Urinary bladder (tissue), 4 donors: Measurements from ENCODE around the gene MTMR12. TPM values are rescaled to one million over a fixed set of nuclear protein-coding genes. Genes with fewer than 3 reads are reported as not detected.
"Not testable (repeated sequence)": the region's sequence is repeated elsewhere in the genome, so short reads cannot be mapped to it uniquely, and the experiment has no call there.

Experiments used
- DNase-seq: peaks from one replicate; pipeline ENCODE4 v3.0.0-alpha.2; 2015; ENCODE audit errors: extremely low spot score
- H3K27ac ChIP-seq: one replicate; pipeline ENCODE4 v1.5.1; 2013; ENCODE audit warnings: low read depth, mild to moderate bottlenecking, moderate library complexity
- H3K36me3 ChIP-seq: one replicate; pipeline ENCODE4 v1.6.1; 2013; ENCODE audit warnings: mild to moderate bottlenecking, moderate library complexity; ENCODE audit not compliant: insufficient read depth
- H3K4me1 ChIP-seq: one replicate; pipeline ENCODE4 v1.6.1; 2013; ENCODE audit warnings: mild to moderate bottlenecking, moderate library complexity; ENCODE audit not compliant: insufficient read depth
- H3K4me3 ChIP-seq: one replicate; pipeline ENCODE4 v1.5.1; 2013; ENCODE audit warnings: low read depth, low read length
- WGBS: extraction: QIAGEN DNeasy Blood & Tissue Kit; methylation state at CpG from one replicate; pipeline ENCODE4 v1.1.7; 2013; 5-methylcytosine and 5-hydroxymethylcytosine counted together
- polyA plus RNA-seq: library from polyadenylated mRNA; stranded (reverse); fragments of 200-250 nt; gene quantifications from one replicate; pipeline ENCODE4 v1.2.3, GENCODE V29; 2013
- total RNA-seq: library from RNA; depleted of rRNA; stranded (reverse); fragments of >200 nt; gene quantifications from one replicate; pipeline ENCODE4 v1.2.3, GENCODE V29; 2014
- donor health status: healthy with polysubstance abuse.
- donor health status: healthy.

The MTMR12 gene
- total and polyA plus RNA-seq, 2 donors: 24.8 to 32.6 TPM

- DNase-seq: no peak
- no peak overlapping the region for H3K4me3 ChIP-seq
- 94% methylated on average over 1 of the region's 1 CpG for WGBS
- H3K36me3 ChIP-seq: no peaks in the 10 kb centered on the region
- no peaks in the 10 kb centered on the region for H3K4me1 ChIP-seq
- H3K27ac ChIP-seq: no peak overlapping the region
Observed at GRCh38 chr5:32332361-32332760, 19.6 kb upstream of the MTMR12 start.

- no peak for DNase-seq
- WGBS: 56% methylated on average over 3 of the region's 3 CpGs
- Histone ChIP-seq H3K36me3 (no peaks in the 10 kb centered on the region), H3K4me3 (no peak overlapping the region), H3K27ac (no peak overlapping the region), H3K4me1 (no peaks in the 10 kb centered on the region)
Observed at GRCh38 chr5:32331935-32332274, 19.2 kb upstream of the MTMR12 start.

GRCh38 chr5:32331217-32331934 lies 18.6 kb upstream of the MTMR12 start:
- no peaks in the 10 kb centered on the region for H3K36me3 ChIP-seq
- DNase-seq: no peak
- WGBS: 50% methylated on average over 11 of the region's 11 CpGs
- no peaks in the 10 kb centered on the region for H3K4me1 ChIP-seq
- H3K27ac ChIP-seq: no peak overlapping the region
- H3K4me3 ChIP-seq: no peak overlapping the region

GRCh38 chr5:32330126-32330971 lies 17.6 kb upstream of the MTMR12 start:
- Histone ChIP-seq H3K4me3 (no peak overlapping the region), H3K4me1 (no peaks in the 10 kb centered on the region), H3K27ac (no peak overlapping the region), H3K36me3 (no peaks in the 10 kb centered on the region)
- DNase-seq: no peak
- WGBS: 81% methylated on average over 11 of the region's 11 CpGs

- H3K36me3 ChIP-seq: no peaks in the 10 kb centered on the region
- DNase-seq: no peak
- no peaks in the 10 kb centered on the region for H3K4me1 ChIP-seq
- no peak overlapping the region for H3K27ac ChIP-seq
- WGBS: 45% methylated on average over 10 of the region's 10 CpGs
- H3K4me3 ChIP-seq: no peak overlapping the region
Observed at GRCh38 chr5:32329395-32329834, 16.7 kb upstream of the MTMR12 start.

- WGBS: 88% methylated on average over 3 of the region's 3 CpGs
- Histone ChIP-seq H3K4me3 (no peak overlapping the region), H3K27ac (no peak overlapping the region), H3K4me1 (no peaks in the 10 kb centered on the region), H3K36me3 (no peaks in the 10 kb centered on the region)
- no peak for DNase-seq
Observed at GRCh38 chr5:32326216-32326772, 13.6 kb upstream of the MTMR12 start.

- WGBS: 92% methylated on average over 4 of the region's 4 CpGs
- Histone ChIP-seq H3K4me1 (no peaks in the 10 kb centered on the region), H3K36me3 (no peaks in the 10 kb centered on the region), H3K27ac (no peak overlapping the region), H3K4me3 (no peak overlapping the region)
- DNase-seq: no peak
Observed at GRCh38 chr5:32325616-32326015, 12.9 kb upstream of the MTMR12 start.

GRCh38 chr5:32325062-32325461 lies 12.3 kb upstream of the MTMR12 start:
- Histone ChIP-seq H3K36me3 (no peaks in the 10 kb centered on the region), H3K4me3 (no peak overlapping the region), H3K4me1 (no peaks in the 10 kb centered on the region), H3K27ac (no peak overlapping the region)
- WGBS: 59% methylated on average over 3 of the region's 3 CpGs
- no peak for DNase-seq

GRCh38 chr5:32323741-32324140 lies 11.0 kb upstream of the MTMR12 start:
- H3K4me1 ChIP-seq: no peaks in the 10 kb centered on the region
- no peaks in the 10 kb centered on the region for H3K36me3 ChIP-seq
- H3K4me3 ChIP-seq: no peak overlapping the region
- no peak for DNase-seq
- WGBS: 78% methylated on average over 8 of the region's 8 CpGs
- H3K27ac ChIP-seq: no peak overlapping the region

GRCh38 chr5:32322882-32323281 lies 10.1 kb upstream of the MTMR12 start:
- no peaks in the 10 kb centered on the region for H3K4me1 ChIP-seq
- 94% methylated on average over 12 of the region's 12 CpGs for WGBS
- H3K27ac ChIP-seq: no peak overlapping the region
- no peaks in the 10 kb centered on the region for H3K36me3 ChIP-seq
- no peak overlapping the region for H3K4me3 ChIP-seq
- DNase-seq: no peak

- not testable (repeated sequence) for H3K27ac ChIP-seq, H3K4me3 ChIP-seq, H3K4me1 ChIP-seq, DNase-seq, H3K36me3 ChIP-seq
- 88% methylated on average over 2 of the region's 2 CpGs for WGBS
Observed at GRCh38 chr5:32321787-32322186, 9.0 kb upstream of the MTMR12 start.

- H3K36me3 ChIP-seq: no peaks in the 10 kb centered on the region
- WGBS: 86% methylated on average over 10 of the region's 10 CpGs
- no peak overlapping the region for H3K27ac ChIP-seq
- H3K4me3 ChIP-seq: no peak overlapping the region
- DNase-seq: no peak
- no peaks in the 10 kb centered on the region for H3K4me1 ChIP-seq
Observed at GRCh38 chr5:32320576-32320975, 7.8 kb upstream of the MTMR12 start.

- Histone ChIP-seq H3K36me3 (no peaks in the 10 kb centered on the region), H3K4me1 (no peaks in the 10 kb centered on the region), H3K27ac (no peak overlapping the region), H3K4me3 (no peak overlapping the region)
- 71% methylated on average over 7 of the region's 7 CpGs for WGBS
- DNase-seq: no peak
Observed at GRCh38 chr5:32319926-32320543, 7.3 kb upstream of the MTMR12 start.
